ENCODE data around the gene DPP10. TPM values are rescaled to one million over a fixed set of nuclear protein-coding genes. Genes with fewer than 3 reads are reported as not detected.
"Not testable (repeated sequence)": the region's sequence is repeated elsewhere in the genome, so short reads cannot be mapped to it uniquely, and the experiment has no call there.

Gene DPP10
- total RNA-seq, 1 donor from 2014 or later, result 15.1 TPM

- Mint-ChIP-seq H3K4me1 (ENCODE audit: low read depth, unreplicated experiment) (no peaks in the 10 kb centered on the region), H3K4me3 (ENCODE audit: unreplicated experiment) (no peak overlapping the region), H3K36me3 (ENCODE audit: unreplicated experiment) (no peaks in the 10 kb centered on the region), H3K9me3 (ENCODE audit: unreplicated experiment) (no peaks in the 10 kb centered on the region), H3K27me3 (ENCODE audit: unreplicated experiment) (no peaks in the 10 kb centered on the region), H3K27ac (ENCODE audit: unreplicated experiment) (no peak overlapping the region)
- no peak for DNase-seq
- TF ChIP-seq CTCF (IDR thresholded peaks at IDR 0.05; ENCODE audit: partially characterized antibody, unreplicated experiment), result no peak
Measured at GRCh38 chr2:114518738-114519137, 76.3 kb downstream of the DPP10 start.

- H3K4me3 Mint-ChIP-seq (ENCODE audit: unreplicated experiment), result not testable (repeated sequence)
Measured at GRCh38 chr2:114522612-114523011, 80.2 kb downstream of the DPP10 start.

DNA sequence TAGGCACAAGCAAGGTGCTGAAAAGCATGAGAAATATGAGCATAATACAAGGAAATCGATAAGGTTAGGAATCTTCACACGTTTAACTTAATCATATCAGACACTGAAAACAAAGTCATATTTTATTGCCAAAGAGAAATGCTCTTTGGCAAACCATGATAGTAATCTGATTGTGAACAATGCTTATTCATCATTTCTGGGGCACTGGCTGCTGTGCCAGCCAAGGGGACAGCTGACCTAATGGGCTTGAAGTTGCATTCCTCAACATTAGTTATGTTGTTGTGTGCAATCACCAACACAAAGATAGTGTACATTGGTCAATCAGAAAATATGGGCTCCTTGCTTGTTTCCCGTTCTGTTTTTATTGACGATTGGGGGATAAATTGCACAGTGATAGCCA, 83.5 kb downstream of the DPP10 start:
- H3K27me3 Mint-ChIP-seq (ENCODE audit: unreplicated experiment), result peaks cover 3% of the 10 kb centered on the region
- H3K4me3 Mint-ChIP-seq (ENCODE audit: unreplicated experiment), result no peak overlapping the region
- no peak for DNase-seq
- no peaks in the 10 kb centered on the region for H3K9me3 Mint-ChIP-seq (ENCODE audit: unreplicated experiment)
- no peaks in the 10 kb centered on the region for H3K36me3 Mint-ChIP-seq (ENCODE audit: unreplicated experiment)
- H3K4me1 Mint-ChIP-seq (ENCODE audit: low read depth, unreplicated experiment), result no peaks in the 10 kb centered on the region
- H3K27ac Mint-ChIP-seq (ENCODE audit: unreplicated experiment), result no peak overlapping the region
- TF ChIP-seq CTCF (IDR thresholded peaks at IDR 0.05; ENCODE audit: partially characterized antibody, unreplicated experiment), result no peak

More at GRCh38 chr2:114522612-114523011, 80.2 kb downstream of the DPP10 start:
- not testable (repeated sequence) for H3K27ac Mint-ChIP-seq (ENCODE audit: unreplicated experiment); H3K4me1 Mint-ChIP-seq (ENCODE audit: low read depth, unreplicated experiment); DNase-seq; H3K36me3 Mint-ChIP-seq (ENCODE audit: unreplicated experiment); H3K9me3 Mint-ChIP-seq (ENCODE audit: unreplicated experiment); H3K27me3 Mint-ChIP-seq (ENCODE audit: unreplicated experiment)

- no peak overlapping the region for H3K27ac Mint-ChIP-seq (ENCODE audit: unreplicated experiment)
Measured at GRCh38 chr2:114526841-114527240, 84.4 kb downstream of the DPP10 start.

DNA sequence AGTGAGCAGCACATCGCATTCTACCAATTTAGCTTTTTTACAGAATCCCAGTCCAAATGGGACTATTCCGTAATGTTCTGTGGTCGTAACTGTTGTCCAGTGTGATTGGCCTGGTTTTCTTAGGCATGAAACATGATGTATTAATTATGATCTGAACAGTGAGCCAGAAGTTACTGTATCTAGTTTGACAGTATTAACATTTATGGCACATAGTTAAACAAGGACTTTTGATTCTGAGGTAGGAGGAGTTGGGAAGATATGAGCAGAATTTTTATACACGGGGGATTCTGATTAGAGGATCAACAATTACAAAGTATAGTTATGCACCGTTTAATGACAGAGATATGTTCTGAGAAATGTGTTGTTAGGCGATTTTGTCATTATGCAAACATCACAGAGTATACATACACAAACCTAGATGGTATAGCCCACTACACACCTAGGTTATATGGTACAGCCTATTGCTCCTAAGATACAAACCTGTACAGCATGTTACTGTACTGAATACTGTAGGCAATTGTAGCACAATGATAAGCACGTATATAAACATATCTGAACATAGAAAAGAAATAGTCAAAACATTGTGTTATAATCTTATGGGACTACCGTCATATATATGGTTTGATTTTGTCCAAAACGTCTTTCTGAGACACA, 85.0 kb downstream of the DPP10 start:
- H3K27ac Mint-ChIP-seq (ENCODE audit: unreplicated experiment), result no peak overlapping the region
- H3K4me1 Mint-ChIP-seq (ENCODE audit: low read depth, unreplicated experiment), result no peaks in the 10 kb centered on the region
- no peak overlapping the region for H3K4me3 Mint-ChIP-seq (ENCODE audit: unreplicated experiment)
- H3K36me3 Mint-ChIP-seq (ENCODE audit: unreplicated experiment), result no peaks in the 10 kb centered on the region
- no peaks in the 10 kb centered on the region for H3K9me3 Mint-ChIP-seq (ENCODE audit: unreplicated experiment)
- no peak for TF ChIP-seq CTCF (IDR thresholded peaks at IDR 0.05; ENCODE audit: partially characterized antibody, unreplicated experiment)
- H3K27me3 Mint-ChIP-seq (ENCODE audit: unreplicated experiment), result peaks cover 3% of the 10 kb centered on the region
- no peak for DNase-seq

More at GRCh38 chr2:114526841-114527240, 84.4 kb downstream of the DPP10 start:
- Mint-ChIP-seq H3K4me1 (ENCODE audit: low read depth, unreplicated experiment) (no peaks in the 10 kb centered on the region), H3K36me3 (ENCODE audit: unreplicated experiment) (no peaks in the 10 kb centered on the region), H3K27me3 (ENCODE audit: unreplicated experiment) (peaks cover 3% of the 10 kb centered on the region), H3K9me3 (ENCODE audit: unreplicated experiment) (no peaks in the 10 kb centered on the region), H3K4me3 (ENCODE audit: unreplicated experiment) (no peak overlapping the region)
- TF ChIP-seq CTCF (IDR thresholded peaks at IDR 0.05; ENCODE audit: partially characterized antibody, unreplicated experiment), result no peak
- DNase-seq, result no peak
